ENCODE measurements around the gene STAT1. TPM values are rescaled to one million over a fixed set of nuclear protein-coding genes. Genes with fewer than 3 reads are reported as not detected.
"Not testable (repeated sequence)": the region's sequence is repeated elsewhere in the genome, so short reads cannot be mapped to it uniquely, and the experiment has no call there.

The STAT1 gene
- total RNA-seq, 1 experiment from 2014 or later, result 73.4 TPM

DNA sequence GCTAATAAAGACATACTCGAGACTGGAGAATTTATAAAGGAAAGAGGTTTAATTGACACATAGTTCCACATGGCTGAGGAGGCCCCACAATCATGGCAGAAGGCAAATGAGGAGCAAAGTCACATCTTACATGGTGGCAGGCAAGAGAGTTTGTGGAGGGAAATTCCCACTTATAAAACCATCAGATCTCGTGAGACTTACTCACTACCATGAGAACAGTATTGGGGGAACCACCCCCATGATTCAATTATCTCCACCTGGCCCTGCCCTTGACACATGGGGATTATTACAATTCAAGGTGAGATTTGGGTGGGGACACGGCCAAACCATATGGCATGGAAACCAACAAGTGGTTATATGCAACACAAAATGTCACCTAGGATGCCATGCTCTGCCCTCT, 18.7 kb downstream of the STAT1 start:
- H3K27ac ChIP-seq (ENCODE audit: low read length); H3K9me3 ChIP-seq (ENCODE audit: control insufficient read depth, insufficient read depth, low read depth, low read length); BruUV-seq (replicated peaks); H3K27me3 ChIP-seq (ENCODE audit: control insufficient read depth, insufficient read depth, low read length); POLR2A ChIA-PET; in situ Hi-C loops (cut with HindIII; ENCODE audit: low pct_unique_long_range_greater_than_20kb, low sequenced_read_pairs); DNase-seq (ENCODE audit: low read depth, low spot score); intact Hi-C loops (cut with micrococcal nuclease; ENCODE audit: unreplicated experiment); CTCF ChIA-PET; ATAC-seq; H3K4me1 ChIP-seq (ENCODE audit: control insufficient read depth, insufficient read depth, low read length); H3K4me3 ChIP-seq (ENCODE audit: low read depth in 2 of 2, low read length in 2 of 2): not testable (repeated sequence)
- peaks cover 44% of the 10 kb centered on the region for H3K36me3 ChIP-seq (ENCODE audit: control insufficient read depth, insufficient read depth, low read length)

DNA sequence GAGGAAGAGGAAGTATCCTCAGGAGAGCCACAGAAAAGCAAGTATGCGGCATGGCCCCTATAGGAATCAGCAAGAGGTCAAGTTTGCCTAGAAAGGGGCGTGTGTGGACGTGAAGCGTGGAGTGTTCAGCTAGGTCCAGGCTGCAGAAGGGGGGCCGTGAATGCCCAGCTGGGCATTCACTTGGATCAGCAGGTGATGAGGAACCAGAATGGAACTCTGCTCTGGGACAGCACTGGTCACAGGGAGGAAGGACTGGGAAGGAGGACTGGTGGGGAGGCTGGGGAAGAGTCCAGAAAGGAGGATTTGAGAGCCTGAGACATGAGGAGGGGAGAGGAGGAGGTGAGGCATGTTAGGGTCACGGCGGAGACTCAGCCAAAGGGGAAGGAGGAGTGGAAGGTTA, 19.8 kb downstream of the STAT1 start:
- no peaks in the 10 kb centered on the region for H3K4me1 ChIP-seq (ENCODE audit: control insufficient read depth, insufficient read depth, low read length)
- BruUV-seq (replicated peaks), result no TSS peak
- ATAC-seq (no peak), DNase-seq (ENCODE audit: low read depth, low spot score) (no peak)
- H3K9me3 ChIP-seq (ENCODE audit: control insufficient read depth, insufficient read depth, low read depth, low read length), result no peaks in the 10 kb centered on the region
- H3K27ac ChIP-seq (ENCODE audit: low read length), result no peak overlapping the region
- no peak overlapping the region for H3K4me3 ChIP-seq (ENCODE audit: low read depth in 2 of 2, low read length in 2 of 2)
- ChIA-PET CTCF (no interaction called here), POLR2A (no interaction called here)
- peaks cover 44% of the 10 kb centered on the region for H3K36me3 ChIP-seq (ENCODE audit: control insufficient read depth, insufficient read depth, low read length)
- intact Hi-C loops (cut with micrococcal nuclease; ENCODE audit: unreplicated experiment), result no loop called here
- H3K27me3 ChIP-seq (ENCODE audit: control insufficient read depth, insufficient read depth, low read length), result no peaks in the 10 kb centered on the region
- in situ Hi-C loops (cut with HindIII; ENCODE audit: low pct_unique_long_range_greater_than_20kb, low sequenced_read_pairs), result no loop called here
- TF ChIP-seq, protein P1, sequence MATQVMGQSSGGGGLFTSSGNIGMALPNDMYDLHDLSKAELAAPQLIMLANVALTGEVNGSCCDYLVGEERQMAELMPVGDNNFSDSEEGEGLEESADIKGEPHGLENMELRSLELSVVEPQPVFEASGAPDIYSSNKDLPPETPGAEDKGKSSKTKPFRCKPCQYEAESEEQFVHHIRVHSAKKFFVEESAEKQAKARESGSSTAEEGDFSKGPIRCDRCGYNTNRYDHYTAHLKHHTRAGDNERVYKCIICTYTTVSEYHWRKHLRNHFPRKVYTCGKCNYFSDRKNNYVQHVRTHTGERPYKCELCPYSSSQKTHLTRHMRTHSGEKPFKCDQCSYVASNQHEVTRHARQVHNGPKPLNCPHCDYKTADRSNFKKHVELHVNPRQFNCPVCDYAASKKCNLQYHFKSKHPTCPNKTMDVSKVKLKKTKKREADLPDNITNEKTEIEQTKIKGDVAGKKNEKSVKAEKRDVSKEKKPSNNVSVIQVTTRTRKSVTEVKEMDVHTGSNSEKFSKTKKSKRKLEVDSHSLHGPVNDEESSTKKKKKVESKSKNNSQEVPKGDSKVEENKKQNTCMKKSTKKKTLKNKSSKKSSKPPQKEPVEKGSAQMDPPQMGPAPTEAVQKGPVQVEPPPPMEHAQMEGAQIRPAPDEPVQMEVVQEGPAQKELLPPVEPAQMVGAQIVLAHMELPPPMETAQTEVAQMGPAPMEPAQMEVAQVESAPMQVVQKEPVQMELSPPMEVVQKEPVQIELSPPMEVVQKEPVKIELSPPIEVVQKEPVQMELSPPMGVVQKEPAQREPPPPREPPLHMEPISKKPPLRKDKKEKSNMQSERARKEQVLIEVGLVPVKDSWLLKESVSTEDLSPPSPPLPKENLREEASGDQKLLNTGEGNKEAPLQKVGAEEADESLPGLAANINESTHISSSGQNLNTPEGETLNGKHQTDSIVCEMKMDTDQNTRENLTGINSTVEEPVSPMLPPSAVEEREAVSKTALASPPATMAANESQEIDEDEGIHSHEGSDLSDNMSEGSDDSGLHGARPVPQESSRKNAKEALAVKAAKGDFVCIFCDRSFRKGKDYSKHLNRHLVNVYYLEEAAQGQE (IDR thresholded peaks at IDR 0.05; ENCODE audit: insufficient read depth in 1 of 2, low read depth in 2 of 2, low read length in 1 of 2), result no peak

DNA sequence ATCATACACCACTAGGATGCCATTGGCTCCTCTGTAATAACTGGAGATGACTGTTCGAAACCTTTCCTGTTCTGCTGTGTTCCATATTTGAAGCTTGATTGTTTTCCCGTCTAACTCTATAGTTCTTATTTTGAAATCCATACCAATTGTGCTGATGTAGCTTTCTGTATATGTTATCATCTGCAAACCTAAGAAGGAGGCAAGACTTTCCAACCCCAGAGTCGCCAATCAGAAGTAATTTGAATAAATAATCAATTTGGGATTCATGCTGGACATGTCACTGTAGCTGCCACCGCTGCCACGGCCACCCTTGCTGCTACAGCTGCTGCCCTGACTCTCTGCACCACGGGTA, 20.7 kb downstream of the STAT1 start:
- H3K4me1 ChIP-seq (ENCODE audit: control insufficient read depth, insufficient read depth, low read length), result no peaks in the 10 kb centered on the region
- ChIA-PET CTCF (no interaction called here), POLR2A (no interaction called here)
- H3K27ac ChIP-seq (ENCODE audit: low read length), result no peak overlapping the region
- TSS peak; percentile 30 for BruUV-seq (replicated peaks)
- H3K4me3 ChIP-seq (ENCODE audit: low read depth in 2 of 2, low read length in 2 of 2), result no peak overlapping the region
- ATAC-seq, result no peak
- in situ Hi-C loops (cut with HindIII; ENCODE audit: low pct_unique_long_range_greater_than_20kb, low sequenced_read_pairs), result no loop called here
- no peaks in the 10 kb centered on the region for H3K9me3 ChIP-seq (ENCODE audit: control insufficient read depth, insufficient read depth, low read depth, low read length)
- TF ChIP-seq TCF7L2 (IDR thresholded peaks at IDR 0.05; ENCODE audit: low read depth, low read length) (no peak), SIN3A (IDR thresholded peaks at IDR 0.05; ENCODE audit: borderline replicate concordance, insufficient read depth, low read depth, low read length) (no peak), POLR2AphosphoS5 (IDR thresholded peaks at IDR 0.05; ENCODE audit: low read depth, low read length) (no peak)
- TF ChIP-seq, protein P1 (IDR thresholded peaks at IDR 0.05; ENCODE audit: insufficient read depth in 1 of 2, low read depth in 2 of 2, low read length in 1 of 2), result no peak
- TF ChIP-seq, protein P2, sequence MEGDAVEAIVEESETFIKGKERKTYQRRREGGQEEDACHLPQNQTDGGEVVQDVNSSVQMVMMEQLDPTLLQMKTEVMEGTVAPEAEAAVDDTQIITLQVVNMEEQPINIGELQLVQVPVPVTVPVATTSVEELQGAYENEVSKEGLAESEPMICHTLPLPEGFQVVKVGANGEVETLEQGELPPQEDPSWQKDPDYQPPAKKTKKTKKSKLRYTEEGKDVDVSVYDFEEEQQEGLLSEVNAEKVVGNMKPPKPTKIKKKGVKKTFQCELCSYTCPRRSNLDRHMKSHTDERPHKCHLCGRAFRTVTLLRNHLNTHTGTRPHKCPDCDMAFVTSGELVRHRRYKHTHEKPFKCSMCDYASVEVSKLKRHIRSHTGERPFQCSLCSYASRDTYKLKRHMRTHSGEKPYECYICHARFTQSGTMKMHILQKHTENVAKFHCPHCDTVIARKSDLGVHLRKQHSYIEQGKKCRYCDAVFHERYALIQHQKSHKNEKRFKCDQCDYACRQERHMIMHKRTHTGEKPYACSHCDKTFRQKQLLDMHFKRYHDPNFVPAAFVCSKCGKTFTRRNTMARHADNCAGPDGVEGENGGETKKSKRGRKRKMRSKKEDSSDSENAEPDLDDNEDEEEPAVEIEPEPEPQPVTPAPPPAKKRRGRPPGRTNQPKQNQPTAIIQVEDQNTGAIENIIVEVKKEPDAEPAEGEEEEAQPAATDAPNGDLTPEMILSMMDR (IDR thresholded peaks at IDR 0.05), result no peak
- no peaks in the 10 kb centered on the region for H3K27me3 ChIP-seq (ENCODE audit: control insufficient read depth, insufficient read depth, low read length)
- H3K36me3 ChIP-seq (ENCODE audit: control insufficient read depth, insufficient read depth, low read length), result peaks cover 51% of the 10 kb centered on the region
- DNase-seq (ENCODE audit: low read depth, low spot score), result no peak
- intact Hi-C loops (cut with micrococcal nuclease; ENCODE audit: unreplicated experiment), result no loop called here
